NCI-H345 (cell line): ENCODE measurements around the gene ALDH8A1.

ENCODE experiments used
- DNase-seq: peaks from one replicate; lab custom pipeline; 2025; lab: John Stamatoyannopoulos, UW

ALDH8A1 gene, protein sequence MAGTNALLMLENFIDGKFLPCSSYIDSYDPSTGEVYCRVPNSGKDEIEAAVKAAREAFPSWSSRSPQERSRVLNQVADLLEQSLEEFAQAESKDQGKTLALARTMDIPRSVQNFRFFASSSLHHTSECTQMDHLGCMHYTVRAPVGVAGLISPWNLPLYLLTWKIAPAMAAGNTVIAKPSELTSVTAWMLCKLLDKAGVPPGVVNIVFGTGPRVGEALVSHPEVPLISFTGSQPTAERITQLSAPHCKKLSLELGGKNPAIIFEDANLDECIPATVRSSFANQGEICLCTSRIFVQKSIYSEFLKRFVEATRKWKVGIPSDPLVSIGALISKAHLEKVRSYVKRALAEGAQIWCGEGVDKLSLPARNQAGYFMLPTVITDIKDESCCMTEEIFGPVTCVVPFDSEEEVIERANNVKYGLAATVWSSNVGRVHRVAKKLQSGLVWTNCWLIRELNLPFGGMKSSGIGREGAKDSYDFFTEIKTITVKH

GRCh38 chr6:134949927-134950326 lies at the start of gene ALDH8A1:
Gene ALDH8A1 (minus strand): TSS chr6:134950101. CDS start chr6:134950053, 48 bp downstream.
- no peak for DNase-seq

DNA sequence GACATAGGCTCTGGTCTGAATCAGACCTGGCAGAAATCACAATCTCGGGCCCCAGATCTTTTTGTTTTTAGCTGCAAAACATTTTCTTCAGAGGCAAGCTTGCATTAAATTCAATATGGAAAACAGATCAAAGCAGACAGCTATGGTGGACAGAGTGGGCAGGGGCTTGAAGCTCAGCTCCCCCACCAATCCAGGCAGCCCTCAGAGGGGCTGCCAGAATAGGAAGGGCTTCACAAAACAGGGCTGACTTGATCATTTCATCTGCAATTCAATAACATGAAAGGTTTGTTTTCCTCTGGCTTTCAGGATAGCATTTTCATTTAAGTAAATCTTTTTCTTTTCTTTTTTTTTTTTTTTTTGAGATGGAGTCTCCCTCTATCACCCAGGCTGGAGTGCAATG lies 49.2 kb upstream of the ALDH8A1 start:
- no peak for DNase-seq

- no peak for DNase-seq
These were observed 47.5 kb upstream of the ALDH8A1 start for GRCh38 chr6:134997133-134997995.

- no peak for DNase-seq
These were observed 45.6 kb upstream of the ALDH8A1 start for GRCh38 chr6:134995536-134995935.

- no peak for DNase-seq
These were observed 44.5 kb upstream of the ALDH8A1 start for GRCh38 chr6:134994431-134994830.

GRCh38 chr6:134992155-134992554 lies 42.3 kb upstream of the ALDH8A1 start:
- no peak for DNase-seq

DNA sequence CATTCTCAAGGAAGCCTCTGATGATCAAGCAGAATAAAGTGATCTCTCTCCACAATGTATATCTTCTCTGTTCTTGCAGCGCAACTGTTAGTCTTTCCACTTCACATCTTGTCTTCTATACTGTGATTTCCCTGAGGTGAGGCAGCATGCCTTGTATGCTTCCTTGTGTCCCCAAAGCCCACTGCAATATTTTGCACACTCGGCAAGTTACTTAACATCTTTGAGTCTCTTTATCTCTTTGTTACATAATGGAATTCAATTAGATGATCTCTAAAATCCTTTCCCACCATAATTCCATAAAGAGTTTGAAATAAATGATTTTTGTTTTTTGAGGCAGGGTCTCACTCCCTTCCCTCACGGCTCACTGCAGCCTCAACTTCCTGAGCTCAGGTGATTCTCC lies 40.4 kb upstream of the ALDH8A1 start:
- no peak for DNase-seq

DNA sequence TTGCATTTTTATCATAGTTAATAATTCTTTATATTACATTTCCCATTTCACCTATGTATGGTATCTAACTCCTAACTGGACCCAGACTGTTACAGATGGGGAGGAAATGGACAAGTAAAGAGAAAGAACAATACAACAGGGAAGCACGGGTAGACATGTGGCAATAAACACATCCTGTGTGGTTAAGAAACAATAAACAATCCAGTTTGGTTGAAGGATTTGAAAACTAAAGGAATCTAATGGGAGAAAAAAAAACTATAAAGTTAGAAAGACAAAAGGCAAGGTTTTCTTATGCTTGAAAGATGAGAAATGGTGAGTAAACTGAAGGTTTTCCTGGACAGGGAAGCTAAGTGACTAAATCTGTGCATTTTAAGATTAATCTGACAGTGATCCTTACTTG lies 34.9 kb upstream of the ALDH8A1 start:
- DNase-seq = no peak

DNA sequence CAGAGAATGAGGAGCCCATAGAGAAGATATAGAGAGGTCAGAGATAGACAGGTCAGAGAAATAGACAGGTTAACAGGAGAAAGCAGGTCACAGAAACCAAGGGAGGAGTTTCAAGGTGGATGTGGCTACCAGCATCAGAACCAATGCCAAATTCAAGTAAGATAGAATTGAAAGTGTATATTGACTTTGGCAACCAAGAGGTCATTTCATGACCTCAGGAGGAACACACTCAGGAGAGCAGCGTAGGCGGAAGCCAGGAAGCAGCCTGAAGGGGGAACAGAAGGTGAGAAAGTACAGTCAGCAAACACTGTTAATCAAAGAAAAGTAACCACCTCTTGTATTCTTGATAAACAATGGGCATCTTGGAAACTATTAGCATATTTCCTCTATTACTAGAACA lies 33.9 kb upstream of the ALDH8A1 start:
- no peak for DNase-seq

GRCh38 chr6:134982161-134982560 lies 32.3 kb upstream of the ALDH8A1 start:
- no peak for DNase-seq

DNA sequence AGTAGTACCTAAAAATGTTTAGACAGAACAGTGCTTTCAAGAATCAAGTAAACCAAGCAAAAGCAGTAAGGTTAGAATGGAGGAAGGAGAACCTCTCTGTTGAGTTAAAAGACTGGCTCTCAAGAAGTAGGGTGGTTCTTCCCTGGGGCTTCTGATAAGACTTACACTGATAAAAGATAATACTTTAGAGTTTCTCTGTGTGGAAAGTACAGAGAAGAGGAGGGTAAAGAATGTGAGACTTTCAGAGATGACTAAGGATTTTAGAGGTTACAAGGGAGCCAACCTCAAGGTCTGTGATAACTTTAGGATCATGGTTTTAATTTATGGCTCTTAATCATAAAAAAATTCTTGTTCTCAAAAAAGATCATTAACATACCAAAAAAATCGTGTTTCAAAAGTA lies 30.9 kb upstream of the ALDH8A1 start:
- DNase-seq = no peak

DNA sequence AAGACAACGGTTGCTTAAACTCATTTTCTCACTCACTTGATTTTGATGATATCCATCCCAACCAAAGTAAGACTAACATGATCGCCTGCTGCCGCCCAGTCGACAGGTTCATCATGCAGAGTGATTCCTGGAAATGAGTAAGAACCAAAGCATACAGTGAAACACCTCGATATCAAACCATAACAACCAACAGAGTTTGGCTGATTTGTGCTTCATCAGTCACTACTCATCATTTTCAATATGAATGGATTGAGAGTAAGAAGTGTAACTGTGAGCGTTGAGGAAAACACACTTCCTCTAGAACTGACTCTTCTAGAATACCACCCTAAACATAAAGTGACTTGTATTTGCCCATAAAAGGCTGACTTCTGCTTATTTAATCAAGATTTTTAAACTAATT lies 29.2 kb upstream of the ALDH8A1 start:
- DNase-seq = no peak

GRCh38 chr6:134974370-134974769 lies 24.5 kb upstream of the ALDH8A1 start:
- no peak for DNase-seq

GRCh38 chr6:134967711-134968110 lies 17.8 kb upstream of the ALDH8A1 start:
- no peak for DNase-seq

DNA sequence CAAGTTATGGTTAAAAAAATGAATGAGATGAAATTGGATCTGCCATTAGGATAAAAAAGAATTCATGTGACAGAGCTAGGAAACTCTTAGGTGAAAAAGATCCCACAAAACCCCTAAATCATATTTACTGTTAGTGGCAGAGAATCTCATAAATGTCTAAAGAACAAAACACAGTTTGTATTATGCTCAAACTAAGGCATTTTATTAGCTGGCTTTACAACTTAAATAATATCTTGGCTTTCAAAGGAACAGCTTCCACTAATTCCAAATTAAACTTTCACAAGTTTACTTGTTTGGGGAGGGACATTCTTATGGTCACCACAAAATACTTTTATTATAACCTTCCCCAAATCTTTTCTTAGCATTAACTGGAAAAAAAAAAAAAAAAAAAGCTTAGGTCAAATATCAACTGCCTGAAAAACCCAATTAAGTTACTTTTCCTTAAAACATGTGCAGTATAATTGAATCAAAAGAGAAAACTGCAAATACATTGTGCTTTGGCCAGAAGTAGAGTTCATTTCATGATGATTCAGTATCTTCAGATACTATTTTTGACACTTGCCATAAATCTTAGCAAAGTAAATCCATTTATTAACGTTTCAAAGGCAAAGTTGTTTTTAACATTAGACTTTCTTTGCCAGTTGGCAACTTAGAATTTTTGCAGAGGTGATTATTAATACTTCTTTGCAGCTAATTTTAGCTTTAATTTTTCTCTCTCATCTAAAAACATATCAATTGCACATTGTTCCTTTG lies 14.7 kb upstream of the ALDH8A1 start:
- no peak for DNase-seq

DNA sequence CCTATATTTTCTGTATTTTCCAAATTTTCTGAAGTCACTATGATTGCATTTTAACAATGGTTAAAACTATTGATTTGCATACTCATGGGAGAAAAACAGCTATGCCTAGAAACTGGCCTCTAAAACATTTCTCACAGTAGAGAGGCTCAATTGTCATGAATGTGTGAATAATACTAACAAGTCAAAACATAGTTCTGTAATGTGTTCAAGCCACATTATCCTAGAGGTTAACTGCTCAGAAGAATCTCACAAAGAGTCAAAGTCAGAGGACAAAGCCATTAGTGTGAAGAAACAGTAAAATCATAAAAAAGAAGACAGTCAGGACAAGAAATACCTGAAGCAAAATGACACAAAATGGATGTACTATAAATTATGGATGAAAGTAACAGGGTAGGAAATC lies 12.5 kb upstream of the ALDH8A1 start:
- no peak for DNase-seq

DNA sequence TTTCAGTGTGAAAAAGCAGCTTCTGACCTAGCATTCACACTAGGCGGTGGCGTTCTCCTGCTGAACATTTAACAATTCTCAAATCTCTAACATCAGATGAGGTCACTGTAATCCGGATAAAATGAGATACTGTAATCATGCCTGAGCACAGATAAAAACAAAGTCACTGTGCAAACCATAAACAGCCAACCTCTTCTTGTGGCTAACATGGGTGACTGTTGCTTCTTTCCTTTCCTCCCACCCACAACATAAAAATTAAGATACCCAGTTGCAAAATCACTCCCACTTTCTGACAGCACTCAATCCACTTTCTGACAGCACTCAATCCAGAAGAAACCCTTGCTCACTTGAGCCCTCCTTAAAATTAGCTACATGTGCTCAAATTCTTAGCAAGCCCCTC lies 11.5 kb upstream of the ALDH8A1 start:
- DNase-seq = no peak

DNA sequence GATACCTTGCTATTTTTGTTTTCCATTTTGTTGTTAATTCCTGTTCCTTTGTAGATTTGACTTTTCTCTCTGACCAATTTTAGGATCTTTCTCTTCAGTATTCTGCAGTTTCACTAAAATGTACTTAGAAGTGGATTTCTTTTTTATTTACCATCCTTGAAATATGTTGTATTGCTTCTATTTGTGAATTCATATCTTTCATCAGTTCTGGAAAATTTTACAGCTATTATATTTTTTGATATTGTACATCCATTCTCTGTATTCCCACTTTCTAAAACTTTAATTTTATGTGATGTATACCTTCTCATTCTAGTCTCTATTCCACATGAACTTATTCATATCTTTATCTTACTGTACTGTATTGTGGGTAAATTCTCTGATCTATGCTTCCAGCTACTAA lies 9.7 kb upstream of the ALDH8A1 start:
- no peak for DNase-seq

DNA sequence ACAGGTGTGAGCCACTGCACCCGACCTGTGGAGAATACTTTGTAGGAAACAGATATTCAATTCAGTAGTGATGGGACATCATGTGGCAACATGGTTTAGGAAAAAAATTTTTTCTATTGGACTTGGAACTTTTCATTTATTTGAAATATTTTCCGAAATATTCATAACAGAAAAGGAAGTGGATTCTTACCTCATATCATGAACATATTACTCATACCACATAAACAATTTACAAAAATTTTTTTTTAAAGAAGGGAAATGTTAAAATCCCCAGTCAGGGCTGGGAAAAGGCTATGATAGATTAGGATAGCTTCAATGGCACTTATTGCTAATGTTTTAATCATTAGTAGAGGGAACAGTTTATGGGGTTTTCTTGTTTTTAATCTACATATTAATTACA lies 6.8 kb upstream of the ALDH8A1 start:
- no peak for DNase-seq

GRCh38 chr6:134956032-134956431 lies 6.1 kb upstream of the ALDH8A1 start:
- no peak for DNase-seq

GRCh38 chr6:134954272-134955000 lies 4.5 kb upstream of the ALDH8A1 start:
- DNase-seq = no peak
